HFF-Myc (cell line): ENCODE data around the gene NEK11.

Experiments used
- DNase-seq: peaks from one replicate; pipeline ENCODE4 v3.0.0-alpha.2; 2011; ENCODE audit warnings: low read depth; ENCODE audit errors: extremely low read depth
- H3K4me3 ChIP-seq: replicated peaks from 2 replicates; pipeline ENCODE4 v1.5.1; 2011; ENCODE audit warnings: low read depth, mild to moderate bottlenecking, control low read depth, low read length
- CTCF ChIP-seq: IDR thresholded peaks from 2 replicates; pipeline ENCODE4 v1.5.1; 2012; ENCODE audit warnings: mild to moderate bottlenecking, low read depth, low read length, control low read depth; ENCODE audit errors: missing control alignments

Gene NEK11

GRCh38 chr3:131001071-131001470, 25.6 kb upstream of the NEK11 start:
- no peak for TF ChIP-seq CTCF
- no peak overlapping the region for H3K4me3 ChIP-seq
- DNase-seq, result no peak

GRCh38 chr3:131004603-131005002, 22.1 kb upstream of the NEK11 start:
- no peak overlapping the region for H3K4me3 ChIP-seq
- no peak for DNase-seq
- no peak for TF ChIP-seq CTCF

GRCh38 chr3:131007256-131007655, 19.4 kb upstream of the NEK11 start:
- no peak overlapping the region for H3K4me3 ChIP-seq
- no peak for TF ChIP-seq CTCF
- DNase-seq, result no peak

GRCh38 chr3:131007782-131008181, 18.9 kb upstream of the NEK11 start:
- no peak for DNase-seq

GRCh38 chr3:131008326-131008725, 18.4 kb upstream of the NEK11 start:
- no peak for DNase-seq
- H3K4me3 ChIP-seq, result no peak overlapping the region
- TF ChIP-seq CTCF, result no peak

More at GRCh38 chr3:131007782-131008181, 18.9 kb upstream of the NEK11 start:
- H3K4me3 ChIP-seq, result no peak overlapping the region
- TF ChIP-seq CTCF, result no peak

- DNase-seq, result no peak
- no peak overlapping the region for H3K4me3 ChIP-seq
- TF ChIP-seq CTCF, result no peak
These were observed 17.0 kb upstream of the NEK11 start for GRCh38 chr3:131009698-131010097.

- DNase-seq, result no peak
- TF ChIP-seq CTCF, result no peak
- H3K4me3 ChIP-seq, result no peak overlapping the region
These were observed 7.7 kb upstream of the NEK11 start for GRCh38 chr3:131018970-131019369.
